HG03571 (cell line): Measurements from ENCODE around the gene VCP.

Source experiments
- ATAC-seq: cut with Tn5 transposase; IDR thresholded peaks from one replicate; pipeline ENCODE4 v1.9.1; 2021; ENCODE audit not compliant: unreplicated experiment

Gene VCP

DNA sequence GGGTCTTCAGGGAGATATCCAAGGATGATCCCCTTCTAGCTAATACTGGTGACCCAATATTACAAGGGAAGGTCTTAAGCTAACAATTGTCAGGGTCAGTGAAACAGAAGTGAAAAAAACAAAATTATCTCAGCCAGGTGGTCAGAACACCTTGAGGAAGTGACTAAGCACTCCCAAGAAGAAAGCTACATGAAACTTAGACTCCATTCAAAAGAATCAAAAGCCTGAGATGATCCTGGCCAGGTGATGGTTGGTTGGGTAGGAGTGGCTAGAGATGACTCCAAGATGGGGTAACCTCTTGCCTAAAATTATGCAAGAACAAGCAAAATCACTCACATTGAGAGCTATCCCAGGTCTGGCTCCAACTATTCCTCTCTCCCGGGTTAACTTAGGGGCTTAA, 5.4 kb downstream of the VCP start:
- no peak for ATAC-seq

- no peak for ATAC-seq
Observed at GRCh38 chr9:35060548-35061207, 11.7 kb downstream of the VCP start.

DNA sequence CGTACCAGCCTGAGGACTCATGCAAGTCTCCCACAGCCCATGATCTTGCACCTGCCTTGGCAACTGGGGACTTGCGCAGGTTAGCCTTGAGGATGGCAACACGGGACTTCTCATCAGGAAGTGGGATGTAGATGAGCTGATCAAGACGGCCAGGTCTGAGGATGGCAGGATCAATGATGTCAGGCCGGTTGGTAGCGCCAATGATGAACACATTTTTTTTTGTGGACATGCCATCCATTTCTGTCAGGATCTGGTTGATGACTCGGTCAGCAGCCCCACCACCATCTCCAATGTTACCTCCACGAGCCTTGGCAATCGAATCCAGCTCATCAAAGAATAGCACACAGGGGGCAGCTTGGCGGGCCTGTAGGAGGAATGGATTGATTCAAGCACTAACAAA, 13.0 kb downstream of the VCP start:
- ATAC-seq, result no peak

DNA sequence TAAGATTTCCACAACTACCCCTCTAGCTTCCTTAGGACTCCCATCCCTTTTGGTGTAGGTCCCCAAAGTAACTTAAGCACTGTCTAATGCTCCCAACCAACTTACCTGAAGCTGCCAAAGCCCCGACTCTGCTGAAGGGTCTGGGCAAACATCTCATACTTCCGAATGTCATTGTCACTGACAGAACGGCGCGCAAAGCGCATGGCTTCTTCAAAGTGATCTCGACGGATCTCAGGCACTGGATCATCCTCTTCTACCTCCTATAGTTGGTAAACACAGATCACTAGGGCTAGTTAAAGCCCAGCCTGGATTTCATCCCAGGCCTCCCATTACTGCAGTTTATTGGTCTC, 15.2 kb downstream of the VCP start:
- no peak for ATAC-seq

DNA sequence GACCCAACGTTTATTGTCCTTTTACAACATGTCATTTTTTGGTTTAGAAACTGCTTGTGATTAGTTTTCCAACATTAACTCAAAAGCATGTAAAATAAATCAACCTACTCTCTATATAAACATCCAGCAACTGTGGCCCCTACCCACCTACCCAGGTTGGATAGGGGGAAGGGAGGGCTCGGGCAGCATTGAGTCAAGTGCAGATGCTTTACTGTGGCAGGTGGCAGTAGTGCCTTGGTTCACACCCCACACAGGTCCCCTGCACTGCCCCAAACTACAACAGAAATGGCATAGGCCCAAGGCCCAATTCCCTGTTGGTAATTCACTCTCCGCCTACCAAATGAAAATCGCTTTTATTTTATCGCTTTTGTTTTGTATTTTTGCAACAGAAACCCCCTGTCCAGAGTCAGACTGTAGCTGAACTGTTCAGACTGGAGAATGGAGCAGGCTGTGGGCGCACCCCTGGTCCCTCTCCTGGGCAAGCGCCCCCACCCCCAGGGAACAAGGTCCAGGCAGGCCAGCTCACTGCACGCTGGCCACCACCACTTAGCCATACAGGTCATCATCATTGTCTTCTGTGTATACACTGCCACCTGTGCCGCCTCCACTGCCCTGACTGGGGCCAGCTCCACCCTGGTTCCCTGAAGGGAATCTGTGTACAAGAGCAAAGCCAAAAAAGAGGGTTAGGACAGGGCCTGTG, 15.7 kb downstream of the VCP start:
- no peak for ATAC-seq

- ATAC-seq, result no peak
Observed at GRCh38 chr9:35054871-35055644, 17.4 kb downstream of the VCP start.

GRCh38 chr9:35054185-35054835, 18.1 kb downstream of the VCP start:
- no peak for ATAC-seq

DNA sequence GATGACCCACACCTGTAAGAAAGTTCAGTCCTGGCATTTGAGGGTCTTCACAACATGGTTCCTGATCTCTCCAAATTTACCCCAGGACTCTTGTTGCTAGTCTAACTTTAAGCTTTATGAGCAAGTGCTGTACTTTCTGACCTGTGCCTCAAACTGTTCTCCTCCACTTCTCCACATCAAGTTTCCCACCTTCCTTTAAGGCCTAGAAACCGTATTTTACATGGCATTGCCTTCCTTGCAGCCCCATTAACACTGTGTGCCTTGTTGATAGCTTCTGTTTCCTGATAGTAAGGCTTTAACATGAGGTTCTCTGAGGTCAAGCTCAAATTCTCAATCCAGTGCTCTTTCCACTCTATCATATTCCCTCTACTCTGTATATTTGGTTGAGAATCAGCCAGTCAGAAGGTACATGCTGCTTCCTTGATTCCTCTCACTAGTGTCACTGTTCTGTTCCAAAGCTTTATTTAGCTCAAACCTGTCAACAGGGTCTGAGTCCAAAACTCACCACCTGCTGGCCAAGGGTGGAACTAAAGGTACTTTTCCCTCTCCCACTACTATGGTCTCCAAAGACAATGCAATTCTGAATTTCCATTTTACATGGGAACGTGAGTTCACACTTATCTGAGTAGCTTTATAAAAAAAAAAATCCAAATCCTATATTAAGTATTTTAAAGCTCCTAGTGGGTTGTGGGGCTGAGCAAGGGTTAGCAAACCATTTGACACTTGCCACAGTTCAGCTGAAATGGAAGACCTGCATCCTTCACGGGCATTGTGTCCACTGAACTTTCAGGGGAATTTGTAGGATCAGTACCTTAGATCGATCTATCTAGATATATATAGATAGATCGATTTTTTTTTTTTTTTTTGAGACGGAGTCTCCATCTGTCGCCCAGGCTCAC, 21.1 kb downstream of the VCP start:
- no peak for ATAC-seq

DNA sequence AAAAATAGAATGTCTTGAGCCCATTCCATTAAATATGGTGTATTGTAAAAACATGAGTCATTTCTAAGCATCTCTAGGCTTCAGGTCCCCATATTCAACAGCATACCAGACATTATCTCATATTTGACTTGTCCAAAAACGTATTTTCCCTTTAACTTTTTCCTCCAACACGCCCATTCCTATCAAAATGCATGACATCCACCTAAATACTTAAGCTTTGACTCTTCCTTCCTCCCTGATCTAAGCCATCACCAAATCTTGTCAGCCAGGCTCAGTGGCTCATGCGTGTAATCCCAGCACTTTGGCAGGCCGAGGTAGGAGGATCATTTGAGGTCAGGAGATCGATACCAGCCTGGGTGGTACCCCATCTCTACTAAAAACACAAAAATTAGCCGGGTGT, 23.9 kb downstream of the VCP start:
- no peak for ATAC-seq

DNA sequence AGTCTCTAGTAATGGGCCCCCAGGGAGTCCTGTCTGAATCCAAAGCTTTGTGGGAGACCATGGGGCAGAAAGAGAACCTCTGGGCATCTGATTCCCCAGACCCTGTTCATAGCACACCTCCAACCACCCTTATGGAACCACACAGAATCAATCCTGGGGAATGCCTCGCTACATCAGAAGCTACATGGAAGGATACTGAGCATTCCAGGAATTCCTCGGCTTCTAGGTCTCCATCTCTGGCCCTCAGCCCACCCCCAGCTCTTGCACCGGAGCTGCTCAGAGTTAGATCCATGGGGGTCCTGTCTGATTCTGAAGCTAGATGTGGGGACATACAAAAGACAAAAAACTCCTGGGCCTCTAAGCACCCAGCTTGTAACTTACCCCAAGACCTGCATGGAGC, 28.4 kb downstream of the VCP start:
- ATAC-seq, result no peak

DNA sequence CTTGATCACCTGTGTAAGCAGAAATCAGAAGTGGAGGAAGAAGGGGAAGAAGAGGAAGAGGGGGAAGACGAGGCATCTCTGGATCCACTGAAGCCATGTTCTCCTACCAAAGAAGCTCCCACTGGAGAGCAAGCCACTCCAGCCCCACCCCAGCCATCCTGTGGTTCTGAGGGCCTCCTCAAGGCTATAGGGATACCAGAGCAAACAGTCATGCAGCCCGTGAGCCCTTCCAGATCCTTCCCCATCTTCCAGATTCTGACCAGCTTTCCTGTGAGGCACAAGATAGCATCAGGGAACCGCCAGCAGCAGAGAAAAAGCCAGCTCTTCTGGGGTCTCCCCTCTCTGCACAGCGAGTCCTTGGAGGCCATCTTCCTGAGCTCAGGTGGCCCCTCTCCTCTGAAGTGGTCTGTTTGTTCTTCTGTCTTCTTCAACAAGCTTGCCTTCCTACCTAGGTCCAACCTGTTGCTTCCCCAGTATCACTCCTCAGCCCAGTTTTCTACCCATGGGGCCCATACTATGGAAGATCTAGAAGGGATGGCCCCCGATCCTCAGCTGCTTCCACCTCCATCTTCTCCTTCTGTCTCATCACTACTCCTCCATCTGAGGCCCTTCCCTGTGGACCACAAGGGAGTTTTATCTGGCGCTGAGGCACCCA, 29.4 kb downstream of the VCP start:
- ATAC-seq, result no peak

- no peak for ATAC-seq
Observed at GRCh38 chr9:35042081-35042604, 30.3 kb downstream of the VCP start.

DNA sequence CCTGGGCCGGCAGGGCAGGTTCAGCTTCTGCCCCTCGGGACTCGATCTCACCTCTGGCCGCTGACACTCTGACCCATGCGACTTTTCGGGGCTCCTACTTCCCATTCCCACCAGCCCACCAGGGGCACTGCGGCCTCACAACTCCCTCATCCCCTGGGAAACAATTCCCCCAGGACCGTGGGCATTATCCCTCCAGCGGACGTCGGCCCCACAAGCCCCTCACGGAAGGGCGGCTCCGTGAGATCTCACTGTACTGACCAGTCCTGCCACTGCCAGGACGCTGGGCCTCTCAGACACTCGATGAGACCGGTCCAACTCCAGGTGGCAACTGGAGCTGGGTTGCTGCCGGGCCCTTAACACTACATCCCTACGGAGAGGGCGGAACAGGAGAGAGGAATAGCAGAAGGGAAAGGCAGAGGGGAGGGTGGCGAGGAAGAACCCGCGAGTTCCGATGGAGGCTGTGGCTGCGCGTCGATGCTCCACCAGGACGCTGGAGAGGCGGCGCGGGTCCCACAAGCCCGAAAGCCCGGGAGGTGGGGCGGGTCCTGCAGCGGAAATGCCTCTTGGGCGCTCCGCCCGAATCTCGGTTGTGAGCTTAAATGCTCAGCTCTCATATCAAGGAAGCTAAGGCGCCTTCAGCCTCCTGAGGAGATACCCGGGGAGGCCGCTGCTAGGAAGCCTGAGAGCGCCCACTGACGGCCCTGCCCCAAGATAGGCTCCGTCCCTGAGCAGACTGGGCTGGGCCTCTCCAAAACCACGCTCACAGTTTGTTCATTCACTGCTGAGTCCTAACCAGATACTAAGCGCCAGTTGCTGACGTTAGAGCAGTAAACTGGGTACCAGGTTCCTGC, 36.3 kb downstream of the VCP start:
- ATAC-seq, result no peak

DNA sequence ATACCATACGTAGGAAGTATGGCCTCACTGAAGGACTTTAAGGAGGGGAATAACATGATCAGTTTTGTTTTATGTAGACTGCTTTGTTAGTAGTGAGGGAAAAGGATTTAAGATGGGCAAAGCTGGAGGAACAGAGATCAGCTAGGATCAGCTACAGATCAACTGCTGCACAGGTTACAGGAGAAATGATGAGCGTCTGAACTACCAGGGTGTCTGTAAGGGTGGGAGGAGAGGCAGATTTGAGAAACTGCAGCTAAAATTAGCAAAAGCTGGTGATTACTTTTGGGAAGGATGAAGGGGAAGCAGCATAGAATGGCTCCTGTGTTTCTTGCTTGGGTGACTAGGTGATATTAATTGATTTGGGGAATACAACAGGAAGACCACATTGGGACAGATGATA, 39.3 kb downstream of the VCP start:
- ATAC-seq, result no peak

GRCh38 chr9:35029852-35030251, 42.6 kb downstream of the VCP start:
- ATAC-seq, result no peak

- no peak for ATAC-seq
Observed at GRCh38 chr9:35029241-35029640, 43.2 kb downstream of the VCP start.

DNA sequence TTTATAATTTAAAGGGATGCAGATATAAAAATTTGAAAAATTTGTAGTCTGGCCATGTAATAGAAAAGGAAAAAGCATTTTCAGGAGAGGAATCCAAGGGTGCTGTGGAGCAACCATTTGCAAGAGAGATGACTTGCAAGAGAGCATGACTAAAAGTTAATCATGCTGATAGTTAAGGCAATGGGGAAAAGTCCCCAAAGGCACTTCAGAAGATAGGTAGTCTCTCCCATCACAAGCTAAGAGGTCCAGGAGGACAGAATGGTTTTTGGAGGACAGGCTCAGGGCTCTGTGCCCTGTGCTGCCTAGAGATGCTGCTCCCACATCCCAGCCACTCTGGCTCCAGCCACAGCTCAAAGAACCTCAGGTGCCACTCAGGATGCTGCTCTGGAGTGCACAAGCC, 44.1 kb downstream of the VCP start:
- ATAC-seq, result no peak

DNA sequence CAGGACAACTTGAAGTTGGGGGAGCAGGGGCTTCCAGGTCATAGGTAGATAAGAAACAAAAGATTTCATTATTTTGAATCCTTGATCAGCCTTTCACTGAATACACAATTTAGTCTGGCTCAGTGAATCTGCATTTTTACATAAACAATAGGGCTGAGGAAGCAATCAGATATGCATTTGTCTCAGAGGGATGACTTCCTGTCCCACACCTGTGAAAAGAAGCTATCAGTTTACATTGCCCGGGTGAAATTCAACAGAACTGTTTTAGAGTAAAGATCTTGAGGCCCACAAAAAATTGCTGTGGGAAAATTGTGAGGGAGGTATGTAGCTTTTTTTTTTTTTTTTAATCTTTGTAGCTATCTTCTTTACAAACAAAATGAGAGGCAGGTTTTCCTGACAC, 44.6 kb downstream of the VCP start:
- no peak for ATAC-seq

DNA sequence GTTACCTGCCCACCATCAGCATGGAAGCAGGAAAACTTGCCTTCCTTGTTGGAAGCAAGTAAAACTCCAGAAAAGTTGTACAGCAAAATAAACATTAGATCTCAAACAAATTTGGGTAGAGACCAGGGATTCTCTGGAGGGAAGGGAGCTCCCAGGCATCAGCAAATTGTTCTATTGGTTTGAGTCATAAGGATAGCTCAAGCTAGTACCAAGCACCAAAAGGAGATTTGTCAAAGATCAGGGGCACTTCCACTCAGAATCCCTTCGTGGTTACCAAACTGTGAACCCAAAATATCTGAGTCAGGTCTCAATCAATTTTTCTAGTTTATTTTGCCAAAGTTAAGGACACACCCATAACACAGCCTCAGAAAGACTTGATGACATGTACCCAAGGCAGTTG, 45.1 kb downstream of the VCP start:
- ATAC-seq, result no peak
